Spleen (tissue), 11 donors: ENCODE results near the gene CFAP43. TPM values are rescaled to one million over a fixed set of nuclear protein-coding genes. Genes with fewer than 3 reads are reported as not detected.

Experiments used
- DNase-seq: peaks from one replicate; pipeline ENCODE4 v3.0.0-alpha.2; 2020
- H3K27ac ChIP-seq, 8 donors: fragments of 200-600 bp; sonication (generic) in 7 of 8; 1 replicate in 4 of 8; 2 replicates in 4 of 8; pipeline versions ENCODE4 v1.5.0 to v1.8.0; 2016 to 2021; ENCODE audit warnings: inconsistent platforms in 4 of 8, mild to moderate bottlenecking in 4 of 8, moderate library complexity in 1 of 8
- H3K27me3 ChIP-seq, 7 donors: fragments of 200-600 bp; sonication (generic) in 6 of 7; replicated peaks in 1 of 7; 1 replicate in 4 of 7; 2 replicates in 3 of 7; pipeline versions ENCODE4 v1.5.0 to v1.8.0; 2016 to 2021; ENCODE audit warnings: inconsistent platforms in 3 of 7, mild to moderate bottlenecking in 1 of 7
- H3K36me3 ChIP-seq, 6 donors: fragments of 200-600 bp; sonication (generic) in 5 of 6; 1 replicate in 4 of 6; 2 replicates in 2 of 6; pipeline versions ENCODE4 v1.5.0 to v1.8.0; 2016 to 2021; ENCODE audit warnings: inconsistent platforms in 2 of 6
- H3K4me1 ChIP-seq, 6 donors: fragments of 200-600 bp; sonication (generic) in 5 of 6; 1 replicate in 3 of 6; 2 replicates in 3 of 6; pipeline versions ENCODE4 v1.5.0 to v1.8.0; 2016 to 2021; ENCODE audit warnings: inconsistent platforms in 3 of 6
- H3K4me3 ChIP-seq, 8 donors: fragments of 200-600 bp; sonication (generic) in 7 of 8; 1 replicate in 4 of 8; 2 replicates in 4 of 8; pipeline versions ENCODE4 v1.5.0 to v1.8.0; 2016 to 2021; ENCODE audit warnings: inconsistent platforms in 4 of 8, mild to moderate bottlenecking in 4 of 8, moderate library complexity in 2 of 8
- H3K9me3 ChIP-seq, 8 donors: fragments of 200-600 bp; sonication (generic) in 7 of 8; 1 replicate in 4 of 8; 2 replicates in 4 of 8; pipeline versions ENCODE4 v1.5.0 to v1.8.0; 2016 to 2021; ENCODE audit warnings: inconsistent platforms in 4 of 8
- CTCF ChIP-seq, 11 experiments: fragments of 200-600 bp in 7 of 11; fragments of 450-650 bp in 4 of 11; sonication (generic) in 4 of 11; IDR thresholded peaks in 8 of 11; conservative IDR thresholded peaks in 3 of 11; 1 replicate in 7 of 11; 2 replicates in 4 of 11; pipeline versions ENCODE4 v1.4.0 to v1.8.0; 2016 to 2021; ENCODE audit warnings: antibody characterized with exemption in 11 of 11, inconsistent platforms in 4 of 11, mild to moderate bottlenecking in 1 of 11
- POLR2A ChIP-seq, 3 donors: fragments of 450-650 bp; IDR thresholded peaks; one replicate each; pipeline ENCODE4 v1.5.1; 2017; ENCODE audit warnings: antibody characterized with exemption in 3 of 3, mild to moderate bottlenecking in 1 of 3
- POLR2AphosphoS5 ChIP-seq, 3 donors: sonication (generic); formaldehyde crosslinking; IDR thresholded peaks; one replicate each; pipeline ENCODE4 v1.5.1; 2017; ENCODE audit warnings: antibody characterized with exemption in 3 of 3
- WGBS, 5 donors: extraction: QIAGEN DNeasy Blood & Tissue Kit in 3 of 5; methylation state at CpG; one replicate each; pipeline versions ENCODE4 v1.1.5 to v1.1.7; 2013 to 2018; 5-methylcytosine and 5-hydroxymethylcytosine counted together
- intact Hi-C: fragments of 100-400 bp; cut with DNase I; formaldehyde crosslinking; loops from one replicate; pipeline ENCODE4 v1.15.0; 2023; ENCODE audit warnings: low total_unique reads
- microRNA-seq, 3 donors: library from miRNA; unstranded; fragments of <30 nt; microRNA quantifications; one replicate each; pipeline versions ENCODE4 to v1.1.0, GENCODE V29; 2019 to 2020
- polyA plus RNA-seq, 3 donors: library from polyadenylated mRNA; stranded (reverse); fragments of 200-250 nt; gene quantifications; one replicate each; pipeline ENCODE4 v1.2.1, GENCODE V29; 2013
- small RNA-seq, 4 donors: library from RNA; depleted of rRNA; stranded (forward); fragments of <200 nt; gene quantifications; one replicate each; pipeline ENCODE3, GENCODE V24; 2016
- total RNA-seq, 7 donors: library from RNA; depleted of rRNA in 3 of 7; stranded (reverse); fragments of >200 nt in 3 of 7; fragmentation: NEBNext Ultra II Directional in 4 of 7; extraction: Animal tissue kit (Norgen Biotek cat#: 25700) in 4 of 7; gene quantifications; one replicate each; pipeline versions ENCODE4 v1.1.0 to v1.2.1, GENCODE V29; 2016 to 2021
- donor health status: healthy with polysubstance abuse.
- donor health status: DM: no; HTN: no; CAD: no; lungs with moderate emphysema.
- donor health status: DM: no; HTN: no; CAD: no.
- donor health status: Bipolar disorder and iron deficiency.
- donor health status: healthy.
- donor health status: DM: no; HTN: no; CAD: no.
- donor health status: DM: yes; HTN: yes; CAD: no.

CFAP43 gene
- total and polyA plus RNA-seq, 10 donors: 0.13 to 1.1 (median 0.25) TPM; not detected in 1

- H3K4me1 ChIP-seq: no peaks in the 10 kb centered on the region
- intact Hi-C loops: loop anchor here (10.0 kb wide), 1 partner anchor 200 kb away; no protein-coding TSS in a partner anchor
- no peaks in the 10 kb centered on the region for H3K9me3 ChIP-seq
- 66 to 86% (median 86%) methylated on average over 5 of the region's 5 CpGs for WGBS, 5 donors
- H3K4me3 ChIP-seq: no peak overlapping the region
- no peaks in the 10 kb centered on the region for H3K36me3 ChIP-seq
- DNase-seq: no peak
- no peak overlapping the region for H3K27ac ChIP-seq
- TF ChIP-seq POLR2A (IDR thresholded peaks at IDR 0.05) (no peak), CTCF (IDR thresholded peaks at IDR 0.05 in 8 of 11, conservative IDR thresholded peaks at IDR 0.05 in 3 of 11) (no peak), POLR2AphosphoS5 (IDR thresholded peaks at IDR 0.05) (no peak)
- no peaks in the 10 kb centered on the region for H3K27me3 ChIP-seq
These were observed 147.6 kb downstream of the CFAP43 start for GRCh38 chr10:104084482-104085142.

- intact Hi-C loops: loop anchor here (10.0 kb wide), 1 partner anchor 197 kb away; no protein-coding TSS in a partner anchor
These were observed 150.2 kb downstream of the CFAP43 start for GRCh38 chr10:104081998-104082397.

GRCh38 chr10:104080762-104081161 lies 151.4 kb downstream of the CFAP43 start:
- intact Hi-C loops: loop anchor here (10.0 kb wide), 1 partner anchor 196 kb away; no protein-coding TSS in a partner anchor
- no peak for DNase-seq
- 45 to 74% (median 61%) methylated on average over 1 of the region's 1 CpG for WGBS, 5 donors

More at GRCh38 chr10:104081998-104082397, 150.2 kb downstream of the CFAP43 start:
- TF ChIP-seq POLR2A (IDR thresholded peaks at IDR 0.05) (no peak), POLR2AphosphoS5 (IDR thresholded peaks at IDR 0.05) (no peak), CTCF (IDR thresholded peaks at IDR 0.05 in 8 of 11, conservative IDR thresholded peaks at IDR 0.05 in 3 of 11) (no peak)
- no peaks in the 10 kb centered on the region for H3K27me3 ChIP-seq
- H3K27ac ChIP-seq: no peak overlapping the region
- no peak overlapping the region for H3K4me3 ChIP-seq
- no peaks in the 10 kb centered on the region for H3K36me3 ChIP-seq
- WGBS, 5 donors: 83 to 93% (median 85%) methylated on average over 5 of the region's 5 CpGs
- no peaks in the 10 kb centered on the region for H3K9me3 ChIP-seq
- DNase-seq: no peak
- no peaks in the 10 kb centered on the region for H3K4me1 ChIP-seq

More at GRCh38 chr10:104080762-104081161, 151.4 kb downstream of the CFAP43 start:
- TF ChIP-seq POLR2A (IDR thresholded peaks at IDR 0.05) (no peak), CTCF (IDR thresholded peaks at IDR 0.05 in 8 of 11, conservative IDR thresholded peaks at IDR 0.05 in 3 of 11) (peak in 7 of 11 experiments; percentile 26 to 55 (median 42)), POLR2AphosphoS5 (IDR thresholded peaks at IDR 0.05) (no peak)
- no peak overlapping the region for H3K4me3 ChIP-seq
- H3K4me1 ChIP-seq: peaks cover 0 to 4% (median 0%) of the 10 kb centered on the region in 6 donors
- H3K27me3 ChIP-seq: no peaks in the 10 kb centered on the region
- H3K9me3 ChIP-seq: no peaks in the 10 kb centered on the region
- H3K36me3 ChIP-seq: no peaks in the 10 kb centered on the region
- no peak overlapping the region for H3K27ac ChIP-seq

Small RNA genes within 50 kb of the gene (microRNA-seq; reads per million reads assigned to microRNA genes)
- gene MIR4482: 0 to 1.1 (median 0) reads per million in 3 donors
- gene MIR609: 0 reads per million in 3 donors

Small RNA genes within 50 kb of the gene (small RNA-seq; reads per million reads assigned to genes)
- gene MIR4482 (0 to 0.81 (median 0.18) reads per million in 4 donors), gene MIR609 (0 reads per million in 4 donors)

Other genes with a start within 250 kb of the CFAP43 start
- 1 to 10 TPM in 6 of 7 donors, under 1 TPM in 1; 0.52 to 5.9 (median 1.8) TPM for gene COL17A1, start 146.5 kb downstream of the CFAP43 start, total RNA-seq
- gene COL17A1, start 146.5 kb downstream of the CFAP43 start, polyA plus RNA-seq: 1 to 10 TPM in 2 of 3 donors, under 1 TPM in 1; 0.50 to 2.0 (median 1.3) TPM
- 10 to 100 TPM in 2 of 7 donors, 1 to 10 TPM in 5; 7.5 to 13.2 (median 9.1) TPM for gene SFR1, start 110.2 kb downstream of the CFAP43 start, total RNA-seq
- 1 to 10 TPM; 7.8 to 9.9 (median 9.8) TPM for gene SFR1, start 110.2 kb downstream of the CFAP43 start, polyA plus RNA-seq
- gene GSTO1, start 22.5 kb upstream of the CFAP43 start, total RNA-seq: 100 to 1,000 TPM in 1 of 7 donors, 10 to 100 TPM in 6; 64.4 to 104 (median 81.7) TPM
- gene GSTO1, start 22.5 kb upstream of the CFAP43 start, polyA plus RNA-seq: 100 to 1,000 TPM in 2 of 3 donors, 10 to 100 TPM in 1; 88.1 to 157 (median 131) TPM
- gene GSTO2, start 36.8 kb upstream of the CFAP43 start, total RNA-seq: 1 to 10 TPM in 1 of 7 donors, under 1 TPM in 6; 0.32 to 1.4 (median 0.77) TPM
- under 1 TPM; 0.91 to 0.99 (median 0.91) TPM for gene GSTO2, start 36.8 kb upstream of the CFAP43 start, polyA plus RNA-seq
- gene ITPRIP, start 106.1 kb upstream of the CFAP43 start, total RNA-seq: 10 to 100 TPM; 21.6 to 37.8 (median 32.3) TPM
- gene ITPRIP, start 106.1 kb upstream of the CFAP43 start, polyA plus RNA-seq: 1 to 10 TPM; 7.2 to 9.5 (median 8.5) TPM
- 1 to 10 TPM in 1 of 7 donors, under 1 TPM in 5, not detected in 1; 0.37 to 1.4 (median 0.46) TPM for gene CFAP58, start 121.5 kb upstream of the CFAP43 start, total RNA-seq
- under 1 TPM; 0.10 to 0.36 (median 0.15) TPM for gene CFAP58, start 121.5 kb upstream of the CFAP43 start, polyA plus RNA-seq